BE2C (cell line): ENCODE measurements around the gene PRR23E.
A peak's percentile ranks its signal among the peaks of the same experiment; 100 is the strongest.

Experiments
- DNase-seq: peaks from one replicate; pipeline ENCODE4 v3.0.0-alpha.2; 2020
- H3K27me3 ChIP-seq: fragments of 250-450 bp; sonication (Bioruptor Pico); 2 replicates; pipeline ENCODE4 v1.5.1; 2020; ENCODE audit warnings: mild to moderate bottlenecking
- H3K36me3 ChIP-seq: fragments of 250-450 bp; sonication (Bioruptor Pico); 2 replicates; pipeline ENCODE4 v1.5.1; 2020; ENCODE audit warnings: mild to moderate bottlenecking
- H3K4me1 ChIP-seq: fragments of 250-450 bp; sonication (Bioruptor Pico); 2 replicates; pipeline ENCODE4 v1.5.1; 2020
- H3K4me3 ChIP-seq: 2 replicates; pipeline ENCODE4 v1.5.1; 2011; ENCODE audit warnings: low read depth, low read length
- H3K9me3 ChIP-seq: fragments of 250-450 bp; sonication (Bioruptor Pico); 2 replicates; pipeline ENCODE4 v1.5.1; 2020
- TF ChIP-seq, protein P1 (sequence below): IDR thresholded peaks from 2 replicates; pipeline ENCODE4 v1.5.1; 2012; ENCODE audit warnings: mild to moderate bottlenecking, low read depth, low read length

The PRR23E gene

DNA sequence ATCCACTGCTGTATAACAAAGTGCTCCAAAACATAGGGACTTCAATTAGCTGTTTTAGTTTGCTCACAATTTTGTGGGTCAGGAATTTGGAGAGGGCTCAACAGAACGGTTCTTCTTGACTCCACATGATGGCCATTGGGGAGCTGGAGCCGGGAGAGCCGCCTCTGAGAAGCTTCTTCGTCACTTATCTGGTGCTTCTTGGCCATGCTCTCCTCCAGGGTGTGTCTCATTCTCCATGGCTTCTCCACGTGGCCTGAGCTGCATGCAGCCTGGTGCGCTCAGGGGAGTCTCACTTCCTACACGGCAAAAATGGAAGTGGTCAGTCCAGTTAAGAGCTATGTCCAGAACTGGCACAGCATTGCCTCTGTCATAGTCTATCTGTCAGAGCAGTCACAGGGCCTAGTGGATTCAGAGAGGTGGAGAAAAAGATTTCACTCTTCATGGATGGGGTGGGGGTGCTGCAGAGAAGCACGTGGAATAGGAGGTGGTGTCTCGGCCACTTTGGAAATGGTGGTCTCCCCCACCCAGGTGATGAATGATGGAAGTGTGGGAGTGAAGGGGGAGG is 26.3 kb upstream of the PRR23E start:
- Histone ChIP-seq H3K4me3 (no peak overlapping the region), H3K4me1 (peaks cover 22% of the 10 kb centered on the region), H3K36me3 (no peaks in the 10 kb centered on the region), H3K27me3 (no peaks in the 10 kb centered on the region), H3K9me3 (0 out of 2 replicates have a peak, but pooled peaks cover 3% of the 10 kb centered on the region)
- TF ChIP-seq, protein P1, sequence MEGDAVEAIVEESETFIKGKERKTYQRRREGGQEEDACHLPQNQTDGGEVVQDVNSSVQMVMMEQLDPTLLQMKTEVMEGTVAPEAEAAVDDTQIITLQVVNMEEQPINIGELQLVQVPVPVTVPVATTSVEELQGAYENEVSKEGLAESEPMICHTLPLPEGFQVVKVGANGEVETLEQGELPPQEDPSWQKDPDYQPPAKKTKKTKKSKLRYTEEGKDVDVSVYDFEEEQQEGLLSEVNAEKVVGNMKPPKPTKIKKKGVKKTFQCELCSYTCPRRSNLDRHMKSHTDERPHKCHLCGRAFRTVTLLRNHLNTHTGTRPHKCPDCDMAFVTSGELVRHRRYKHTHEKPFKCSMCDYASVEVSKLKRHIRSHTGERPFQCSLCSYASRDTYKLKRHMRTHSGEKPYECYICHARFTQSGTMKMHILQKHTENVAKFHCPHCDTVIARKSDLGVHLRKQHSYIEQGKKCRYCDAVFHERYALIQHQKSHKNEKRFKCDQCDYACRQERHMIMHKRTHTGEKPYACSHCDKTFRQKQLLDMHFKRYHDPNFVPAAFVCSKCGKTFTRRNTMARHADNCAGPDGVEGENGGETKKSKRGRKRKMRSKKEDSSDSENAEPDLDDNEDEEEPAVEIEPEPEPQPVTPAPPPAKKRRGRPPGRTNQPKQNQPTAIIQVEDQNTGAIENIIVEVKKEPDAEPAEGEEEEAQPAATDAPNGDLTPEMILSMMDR, result no peak
- DNase-seq, result no peak

GRCh38 chr3:127167315-127168043 is 25.5 kb upstream of the PRR23E start:
- no peak for DNase-seq
- Histone ChIP-seq H3K36me3 (no peaks in the 10 kb centered on the region), H3K9me3 (no peaks in the 10 kb centered on the region), H3K4me1 (peaks cover 31% of the 10 kb centered on the region), H3K4me3 (no peak overlapping the region), H3K27me3 (no peaks in the 10 kb centered on the region)
- TF ChIP-seq, protein P1, result no peak

DNA sequence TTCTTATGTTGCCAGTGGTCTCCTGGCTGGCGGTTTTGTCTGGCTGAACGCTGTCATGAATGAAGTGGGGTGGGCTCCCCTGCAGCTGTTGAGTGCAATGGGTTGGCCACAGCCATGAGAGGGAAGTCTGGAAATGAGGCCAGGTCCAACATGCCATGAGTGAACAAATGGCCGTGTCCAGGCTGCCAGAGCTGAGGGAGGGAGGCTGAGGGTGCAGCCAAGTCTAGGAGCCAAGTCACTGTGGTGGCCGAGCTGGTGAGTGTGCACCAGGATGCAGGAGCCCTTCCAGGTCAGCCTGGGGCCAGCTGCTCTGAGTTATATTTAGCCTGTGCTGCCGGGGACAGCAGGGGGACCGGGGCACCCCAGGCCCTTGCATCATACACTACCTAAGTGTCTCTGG is 24.7 kb upstream of the PRR23E start:
- DNase-seq, result no peak
- Histone ChIP-seq H3K36me3 (no peaks in the 10 kb centered on the region), H3K27me3 (no peaks in the 10 kb centered on the region), H3K4me1 (peaks cover 34% of the 10 kb centered on the region), H3K9me3 (no peaks in the 10 kb centered on the region), H3K4me3 (no peak overlapping the region)
- TF ChIP-seq, protein P1, result no peak

GRCh38 chr3:127170814-127171213 is 22.1 kb upstream of the PRR23E start:
- Histone ChIP-seq H3K27me3 (no peaks in the 10 kb centered on the region), H3K4me3 (no peak overlapping the region), H3K36me3 (no peaks in the 10 kb centered on the region), H3K4me1 (peaks cover 34% of the 10 kb centered on the region), H3K9me3 (no peaks in the 10 kb centered on the region)
- TF ChIP-seq, protein P1, result peak; percentile 26; the same call in 1 of the 2 replicates
- peak; percentile 88 for DNase-seq

DNA sequence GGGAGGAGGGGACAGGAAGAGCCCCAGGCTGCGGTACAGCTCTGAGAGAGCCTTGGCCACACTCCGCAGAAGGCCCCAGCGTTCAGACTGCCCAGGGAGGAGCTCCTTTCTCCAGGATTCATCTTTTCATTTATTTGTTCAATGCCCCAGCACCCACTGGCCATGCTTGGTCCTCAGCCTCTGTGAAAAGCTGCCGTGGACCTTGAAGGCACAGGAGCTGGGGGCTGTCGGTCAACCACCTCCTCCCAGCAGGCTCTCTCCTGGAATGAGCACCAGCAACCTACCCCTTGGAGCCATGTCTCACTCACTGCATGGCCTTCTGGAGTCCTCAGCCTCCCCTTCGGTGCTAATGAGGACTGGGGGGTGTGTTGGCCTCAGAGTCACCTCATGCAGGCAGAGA is 21.6 kb upstream of the PRR23E start:
- Histone ChIP-seq H3K4me3 (no peak overlapping the region), H3K27me3 (no peaks in the 10 kb centered on the region), H3K9me3 (no peaks in the 10 kb centered on the region), H3K4me1 (peaks cover 34% of the 10 kb centered on the region), H3K36me3 (no peaks in the 10 kb centered on the region)
- TF ChIP-seq, protein P1, result no peak
- no peak for DNase-seq

- Histone ChIP-seq H3K36me3 (no peaks in the 10 kb centered on the region), H3K27me3 (no peaks in the 10 kb centered on the region), H3K9me3 (no peaks in the 10 kb centered on the region), H3K4me3 (no peak overlapping the region), H3K4me1 (peaks cover 34% of the 10 kb centered on the region)
- no peak for DNase-seq
- TF ChIP-seq, protein P1, result no peak
Observed at GRCh38 chr3:127171721-127172120, 21.2 kb upstream of the PRR23E start.
